Mucosa of stomach (tissue), 1 donor: ENCODE measurements around the gene HECA.
"Not testable (repeated sequence)": the region's sequence is repeated elsewhere in the genome, so short reads cannot be mapped to it uniquely, and the experiment has no call there.

Source experiments
- H3K27me3 ChIP-seq: one replicate; pipeline ENCODE4 v1.7.0; 2013; ENCODE audit warnings: mild to moderate bottlenecking, low read length; ENCODE audit not compliant: control insufficient read depth, insufficient read depth
- H3K36me3 ChIP-seq: one replicate; pipeline ENCODE4 v1.7.0; 2013; ENCODE audit warnings: low read length; ENCODE audit not compliant: control insufficient read depth, insufficient read depth
- H3K4me1 ChIP-seq: one replicate; pipeline ENCODE4 v1.7.0; 2013; ENCODE audit warnings: mild to moderate bottlenecking, low read length; ENCODE audit not compliant: control insufficient read depth, insufficient read depth
- H3K4me3 ChIP-seq: one replicate; pipeline ENCODE4 v1.7.0; 2013; ENCODE audit warnings: low read length
- H3K9ac ChIP-seq: one replicate; pipeline ENCODE4 v1.7.0; 2013; ENCODE audit warnings: mild to moderate bottlenecking, low read length, moderate library complexity
- H3K9me3 ChIP-seq: one replicate; pipeline ENCODE4 v1.7.0; 2013; ENCODE audit warnings: mild to moderate bottlenecking, low read length, moderate library complexity; ENCODE audit not compliant: control insufficient read depth
- donor health status: Pancreatic carcinoma.

The HECA gene

GRCh38 chr6:139194740-139195139 is 59.9 kb downstream of the HECA start:
- Histone ChIP-seq H3K9me3 (no peaks in the 10 kb centered on the region), H3K4me3 (no peak overlapping the region), H3K27me3 (no peaks in the 10 kb centered on the region), H3K36me3 (no peaks in the 10 kb centered on the region), H3K4me1 (no peaks in the 10 kb centered on the region), H3K9ac (no peak overlapping the region)

- Histone ChIP-seq H3K4me1 (no peaks in the 10 kb centered on the region), H3K9ac (no peak overlapping the region), H3K36me3 (no peaks in the 10 kb centered on the region), H3K27me3 (no peaks in the 10 kb centered on the region), H3K4me3 (no peak overlapping the region), H3K9me3 (no peaks in the 10 kb centered on the region)
Measured at GRCh38 chr6:139198529-139199288, 63.8 kb downstream of the HECA start.

DNA sequence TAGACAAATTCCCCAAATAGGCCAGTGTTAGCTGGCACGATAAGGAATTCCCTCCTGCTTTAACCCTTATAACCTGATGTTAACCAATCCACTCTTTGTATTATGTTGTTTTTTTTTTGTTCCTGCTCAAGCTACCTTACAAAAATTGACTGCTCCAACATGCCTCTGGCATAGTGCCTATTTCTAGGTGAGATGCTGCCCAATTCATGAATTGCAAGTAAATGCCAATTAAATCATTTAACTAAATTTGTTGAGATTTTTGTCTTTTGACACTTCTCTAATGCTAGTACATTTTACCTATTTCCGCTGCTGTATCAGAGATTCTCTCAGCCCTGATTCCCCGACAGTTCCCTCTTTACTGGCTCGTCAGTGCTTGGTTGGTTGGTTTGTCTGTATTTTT is 66.5 kb downstream of the HECA start:
- H3K27me3 ChIP-seq, result no peaks in the 10 kb centered on the region
- no peaks in the 10 kb centered on the region for H3K36me3 ChIP-seq
- no peaks in the 10 kb centered on the region for H3K9me3 ChIP-seq
- H3K9ac ChIP-seq, result no peak overlapping the region
- H3K4me3 ChIP-seq, result no peak overlapping the region
- H3K4me1 ChIP-seq, result no peaks in the 10 kb centered on the region

- Histone ChIP-seq H3K4me3 (no peak overlapping the region), H3K27me3 (no peaks in the 10 kb centered on the region), H3K4me1 (no peaks in the 10 kb centered on the region), H3K9me3 (no peaks in the 10 kb centered on the region), H3K36me3 (no peaks in the 10 kb centered on the region), H3K9ac (no peak overlapping the region)
Measured at GRCh38 chr6:139204978-139205377, 70.1 kb downstream of the HECA start.

- Histone ChIP-seq H3K9me3 (no peaks in the 10 kb centered on the region), H3K27me3 (no peaks in the 10 kb centered on the region), H3K36me3 (no peaks in the 10 kb centered on the region), H3K4me1 (no peaks in the 10 kb centered on the region), H3K9ac (no peak overlapping the region), H3K4me3 (no peak overlapping the region)
Measured at GRCh38 chr6:139205843-139206242, 71.0 kb downstream of the HECA start.

- H3K9me3 ChIP-seq, H3K9ac ChIP-seq, H3K27me3 ChIP-seq, H3K4me3 ChIP-seq, H3K4me1 ChIP-seq, H3K36me3 ChIP-seq: not testable (repeated sequence)
Measured at GRCh38 chr6:139210766-139211165, 75.9 kb downstream of the HECA start.

- H3K27me3 ChIP-seq, H3K9ac ChIP-seq, H3K36me3 ChIP-seq, H3K9me3 ChIP-seq, H3K4me1 ChIP-seq, H3K4me3 ChIP-seq: not testable (repeated sequence)
Measured at GRCh38 chr6:139212460-139212859, 77.6 kb downstream of the HECA start.

- Histone ChIP-seq H3K9ac (no peak overlapping the region), H3K27me3 (no peaks in the 10 kb centered on the region), H3K4me1 (peaks cover 5% of the 10 kb centered on the region), H3K9me3 (no peaks in the 10 kb centered on the region), H3K4me3 (no peak overlapping the region), H3K36me3 (no peaks in the 10 kb centered on the region)
Measured at GRCh38 chr6:139219271-139219729, 84.4 kb downstream of the HECA start.

- Histone ChIP-seq H3K9ac (no peak overlapping the region), H3K27me3 (no peaks in the 10 kb centered on the region), H3K4me3 (no peak overlapping the region)
Measured at GRCh38 chr6:139219746-139220145, 84.9 kb downstream of the HECA start.

DNA sequence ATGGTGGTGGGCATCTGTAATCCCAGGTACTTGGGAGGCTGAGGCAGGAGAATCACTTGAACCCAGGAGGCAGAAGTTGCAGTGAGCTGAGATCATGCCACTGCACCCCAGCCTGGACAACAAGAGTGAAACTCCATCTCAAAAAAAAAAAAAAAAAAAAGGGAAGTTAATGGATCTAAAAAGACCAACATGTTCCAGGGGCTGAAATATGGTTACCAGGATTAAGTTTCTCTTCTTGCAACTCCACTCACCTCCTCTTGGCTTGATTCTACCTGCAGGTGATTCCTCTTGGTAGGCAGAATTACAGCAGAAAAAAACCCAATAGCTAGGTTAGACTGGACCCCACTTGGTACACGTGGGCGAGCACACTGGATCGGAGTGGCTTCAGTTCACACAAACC is 93.5 kb downstream of the HECA start:
- not testable (repeated sequence) for H3K27me3 ChIP-seq, H3K36me3 ChIP-seq, H3K4me1 ChIP-seq, H3K4me3 ChIP-seq, H3K9me3 ChIP-seq, H3K9ac ChIP-seq

More at GRCh38 chr6:139219746-139220145, 84.9 kb downstream of the HECA start:
- Histone ChIP-seq H3K9me3 (no peaks in the 10 kb centered on the region), H3K4me1 (peaks cover 5% of the 10 kb centered on the region), H3K36me3 (no peaks in the 10 kb centered on the region)
